GM21825 (cell line): ENCODE measurements around the gene DNAJB12.
"Not testable (repeated sequence)": the region's sequence is repeated elsewhere in the genome, so short reads cannot be mapped to it uniquely, and the experiment has no call there.

ENCODE experiments used
- ATAC-seq: cut with Tn5 transposase; IDR thresholded peaks from one replicate; pipeline ENCODE4 v1.9.1; 2021; ENCODE audit warnings: mild to moderate bottlenecking, moderate library complexity; ENCODE audit not compliant: unreplicated experiment

The DNAJB12 gene

GRCh38 chr10:72332423-72333111 is 22.2 kb downstream of the DNAJB12 start:
- no peak for ATAC-seq

GRCh38 chr10:72331575-72332422 is 22.9 kb downstream of the DNAJB12 start:
- peak; percentile 42 for ATAC-seq

- no peak for ATAC-seq
These were observed 24.7 kb downstream of the DNAJB12 start for GRCh38 chr10:72330069-72330426.

- no peak for ATAC-seq
These were observed 25.2 kb downstream of the DNAJB12 start for GRCh38 chr10:72329290-72330068.

- ATAC-seq: no peak
These were observed 25.9 kb downstream of the DNAJB12 start for GRCh38 chr10:72328829-72329204.

GRCh38 chr10:72328045-72328828 is 26.5 kb downstream of the DNAJB12 start:
- no peak for ATAC-seq

GRCh38 chr10:72326665-72327603 is 27.8 kb downstream of the DNAJB12 start:
- not testable (repeated sequence) for ATAC-seq

GRCh38 chr10:72325243-72326175 is 29.2 kb downstream of the DNAJB12 start:
- ATAC-seq: not testable (repeated sequence)

GRCh38 chr10:72323771-72324191 is 30.9 kb downstream of the DNAJB12 start:
- no peak for ATAC-seq

GRCh38 chr10:72323108-72323749 is 31.5 kb downstream of the DNAJB12 start:
- ATAC-seq: no peak

GRCh38 chr10:72322280-72323058 is 32.2 kb downstream of the DNAJB12 start:
- no peak for ATAC-seq

- no peak for ATAC-seq
These were observed 32.8 kb downstream of the DNAJB12 start for GRCh38 chr10:72322030-72322279.

- ATAC-seq: no peak
These were observed 33.3 kb downstream of the DNAJB12 start for GRCh38 chr10:72321248-72322029.

- peak; percentile 61 for ATAC-seq
These were observed 34.0 kb downstream of the DNAJB12 start for GRCh38 chr10:72320676-72321247.

GRCh38 chr10:72319416-72320254 is 35.1 kb downstream of the DNAJB12 start:
- peak; percentile 49 for ATAC-seq
